GM21786 (cell line): ENCODE data around the gene HNRNPAB.

Experiments
- ATAC-seq: cut with Tn5 transposase; IDR thresholded peaks from one replicate; pipeline ENCODE4 v1.9.1; 2021; ENCODE audit not compliant: unreplicated experiment

HNRNPAB gene

GRCh38 chr5:178211095-178212048, 7.0 kb downstream of the HNRNPAB start:
- no peak for ATAC-seq

DNA sequence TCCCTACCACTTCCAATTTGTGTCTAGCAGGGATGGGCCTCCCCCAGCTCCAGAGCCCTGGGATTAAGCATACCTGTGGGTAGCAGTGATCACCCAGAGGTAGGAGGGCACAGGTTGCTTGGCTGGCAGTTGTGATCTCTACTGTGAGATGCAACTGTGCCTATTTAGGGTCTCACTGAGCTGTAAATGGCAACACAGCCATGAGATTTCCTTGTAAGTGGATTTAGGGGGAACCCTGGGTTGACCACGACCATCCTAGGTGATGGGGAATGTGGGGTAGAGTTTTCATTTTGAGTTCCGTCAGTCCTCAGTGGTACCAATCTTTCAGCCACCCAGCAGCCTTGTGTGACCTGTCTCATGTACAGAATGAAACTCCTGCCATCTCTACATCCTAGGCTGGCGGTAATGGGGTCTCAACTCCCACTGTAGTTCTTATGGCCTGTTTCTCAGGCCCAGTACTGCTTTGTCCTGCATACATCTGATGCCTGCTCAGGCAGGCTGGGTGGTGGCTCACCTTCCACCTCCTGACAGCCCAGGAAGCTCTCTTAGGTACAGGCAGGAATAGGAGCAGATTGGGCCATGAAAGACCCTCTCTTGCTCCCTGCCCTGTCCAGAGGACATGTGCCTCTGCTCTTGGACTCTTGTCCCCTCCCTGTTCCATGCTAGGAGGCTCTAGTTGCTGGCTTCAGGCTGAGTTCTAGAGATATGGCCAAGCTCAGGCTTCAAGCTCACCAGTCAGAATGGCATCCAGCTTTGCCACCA, 8.1 kb downstream of the HNRNPAB start:
- ATAC-seq = no peak

DNA sequence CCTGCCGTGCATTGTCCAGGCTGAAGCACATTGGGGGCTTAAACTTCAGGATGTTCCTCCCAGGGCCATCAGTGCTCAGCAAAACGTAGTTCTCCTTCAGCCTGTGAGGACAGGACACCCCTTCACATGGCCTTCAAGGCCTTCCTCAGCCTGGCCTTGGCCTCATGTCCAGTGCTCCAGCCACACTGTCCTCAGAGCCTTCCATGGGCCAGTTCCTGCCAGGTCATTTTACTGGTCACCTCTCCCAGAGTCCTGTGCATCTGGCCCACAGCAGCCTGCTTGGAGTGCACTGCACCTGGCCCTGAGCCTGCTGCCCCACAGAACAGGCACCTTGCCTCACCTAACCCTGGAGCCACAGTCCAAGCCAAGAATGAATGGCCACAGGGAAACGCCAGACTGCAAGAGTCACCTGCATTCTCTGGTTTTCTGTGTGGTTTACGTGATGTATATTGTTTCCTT, 8.7 kb downstream of the HNRNPAB start:
- no peak for ATAC-seq

- no peak for ATAC-seq
Observed at GRCh38 chr5:178213748-178214151, 9.4 kb downstream of the HNRNPAB start.

GRCh38 chr5:178214160-178214803, 9.9 kb downstream of the HNRNPAB start:
- no peak for ATAC-seq

- no peak for ATAC-seq
Observed at GRCh38 chr5:178215280-178216002, 11.1 kb downstream of the HNRNPAB start.

GRCh38 chr5:178216088-178216534, 11.8 kb downstream of the HNRNPAB start:
- ATAC-seq = no peak

GRCh38 chr5:178216779-178217178, 12.4 kb downstream of the HNRNPAB start:
- no peak for ATAC-seq

GRCh38 chr5:178218237-178218776, 14.0 kb downstream of the HNRNPAB start:
- no peak for ATAC-seq

- ATAC-seq = no peak
Observed at GRCh38 chr5:178218827-178219226, 14.5 kb downstream of the HNRNPAB start.

DNA sequence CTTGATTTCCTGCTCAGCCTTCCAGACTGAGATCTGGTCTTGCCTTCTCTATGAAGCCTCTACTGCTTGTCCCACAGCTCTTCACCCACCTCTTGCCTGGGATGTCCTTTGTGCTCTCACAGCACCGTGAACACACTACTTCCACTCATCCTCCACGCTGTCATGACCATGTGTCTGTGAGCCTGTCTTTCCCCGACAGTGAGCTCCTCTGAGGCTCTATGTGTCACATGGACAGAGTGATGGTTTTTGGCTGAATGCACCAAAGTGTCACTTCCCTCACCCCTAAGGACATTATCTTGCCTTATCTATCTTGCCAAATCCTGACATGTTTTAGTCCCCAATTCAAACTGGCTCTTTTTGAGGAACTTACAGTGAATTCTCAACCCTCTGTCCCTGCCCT, 16.9 kb downstream of the HNRNPAB start:
- no peak for ATAC-seq

- no peak for ATAC-seq
Observed at GRCh38 chr5:178221853-178222252, 17.5 kb downstream of the HNRNPAB start.

DNA sequence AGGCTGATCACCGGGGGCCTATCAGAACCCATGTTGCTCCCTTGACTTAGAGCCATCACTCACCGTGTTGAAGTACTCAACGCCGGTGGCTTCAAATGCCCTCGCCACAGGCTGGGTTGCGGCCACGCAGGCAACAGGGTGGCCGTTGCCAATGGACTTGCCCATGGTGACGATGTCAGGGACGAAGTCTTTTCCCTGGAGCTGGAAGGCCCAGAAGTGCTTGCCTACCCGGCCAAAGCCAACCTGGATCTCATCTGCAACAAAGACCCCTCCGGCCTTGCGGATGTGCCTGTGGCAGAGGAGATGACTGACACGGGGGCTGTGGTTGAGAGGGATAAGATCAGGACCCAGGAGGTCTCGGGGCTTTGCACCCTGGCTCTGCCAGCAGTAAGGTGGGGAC, 18.0 kb downstream of the HNRNPAB start:
- no peak for ATAC-seq

DNA sequence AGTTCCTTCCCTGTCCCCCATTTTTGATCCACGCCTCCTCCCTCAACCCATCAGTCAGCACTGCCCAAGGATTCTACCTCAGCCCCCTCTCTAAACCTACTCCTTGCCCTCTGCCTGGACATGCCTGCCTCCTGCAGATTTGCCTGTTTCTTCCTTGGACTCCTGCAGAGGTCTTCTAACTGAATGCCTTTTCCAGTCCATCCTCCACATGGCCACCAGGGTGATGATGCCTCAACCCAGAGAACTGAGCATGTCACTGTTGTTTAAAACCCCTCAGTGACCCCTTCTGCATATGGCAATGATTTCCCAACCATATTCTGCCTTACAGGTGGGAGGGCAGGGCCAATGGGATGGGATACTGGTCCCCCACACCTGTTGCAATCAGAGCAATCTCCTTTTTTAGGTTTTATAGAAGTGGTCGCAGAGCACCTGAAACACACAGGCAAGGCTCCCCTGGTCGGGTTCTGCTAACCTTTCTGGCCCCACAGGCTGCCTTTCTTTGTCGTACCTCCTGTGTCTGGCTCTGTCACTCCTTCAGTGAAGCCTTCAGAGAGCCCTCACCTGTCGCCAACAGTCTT, 19.0 kb downstream of the HNRNPAB start:
- ATAC-seq = no peak

- no peak for ATAC-seq
Observed at GRCh38 chr5:178223828-178224335, 19.5 kb downstream of the HNRNPAB start.

DNA sequence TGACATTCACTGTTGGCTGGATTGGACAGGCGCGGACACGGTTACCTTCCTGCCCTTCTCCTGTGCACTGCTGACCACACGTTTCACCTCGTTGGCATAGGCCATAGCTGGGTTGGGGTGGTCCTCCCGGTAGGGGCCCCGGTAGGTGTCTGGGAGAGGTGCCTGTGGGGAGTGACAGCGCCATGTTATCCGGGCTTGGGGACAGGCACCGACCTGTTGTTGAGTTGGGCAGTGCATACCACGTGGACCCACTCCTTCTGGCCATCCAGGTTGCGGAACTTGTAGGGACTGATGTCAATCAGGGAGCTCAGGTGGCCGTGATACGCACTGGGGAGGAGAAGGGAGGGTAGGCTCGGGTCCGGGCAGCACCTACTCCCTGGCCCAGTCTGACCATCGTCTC, 20.1 kb downstream of the HNRNPAB start:
- ATAC-seq = no peak

DNA sequence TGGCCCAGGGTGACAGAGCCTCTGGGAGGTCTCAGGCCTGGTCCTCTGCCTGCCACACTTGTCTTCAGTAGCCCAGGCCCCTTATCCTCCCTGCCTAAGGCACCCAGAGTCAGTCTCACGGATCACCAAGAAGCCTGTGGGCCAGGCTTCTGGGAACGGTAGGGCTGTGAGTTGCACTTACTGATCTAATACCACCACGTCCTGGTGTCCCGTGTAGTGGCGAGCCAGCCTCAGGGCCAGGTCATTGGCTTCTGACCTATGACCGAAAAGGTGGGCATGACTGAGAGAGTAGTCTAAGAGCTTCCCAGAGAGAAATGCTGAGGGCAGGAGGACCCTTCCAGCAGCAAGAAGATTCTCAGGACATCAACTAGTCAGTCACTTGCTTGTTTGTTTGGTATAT, 20.8 kb downstream of the HNRNPAB start:
- no peak for ATAC-seq

- no peak for ATAC-seq
Observed at GRCh38 chr5:178227138-178227659, 22.9 kb downstream of the HNRNPAB start.

GRCh38 chr5:178227929-178228328, 23.6 kb downstream of the HNRNPAB start:
- no peak for ATAC-seq

GRCh38 chr5:178228609-178229008, 24.3 kb downstream of the HNRNPAB start:
- no peak for ATAC-seq
